HUES6 (cell line): Measurements from ENCODE around the gene USP53.

ENCODE experiments used
- H3K27ac ChIP-seq: 2 replicates; pipeline ENCODE4 v1.7.0; 2013; ENCODE audit warnings: low read depth, mild to moderate bottlenecking, low read length, inconsistent platforms
- H3K27me3 ChIP-seq: 2 replicates; pipeline ENCODE4 v1.6.1; 2013; ENCODE audit warnings: low read length; ENCODE audit not compliant: control insufficient read depth, insufficient read depth
- H3K36me3 ChIP-seq: 2 replicates; pipeline ENCODE4 v1.6.1; 2013; ENCODE audit warnings: low read length; ENCODE audit not compliant: control insufficient read depth, insufficient read depth
- H3K4me1 ChIP-seq: 2 replicates; pipeline ENCODE4 v1.6.1; 2013; ENCODE audit warnings: low read length; ENCODE audit not compliant: control insufficient read depth, insufficient read depth
- H3K4me3 ChIP-seq: 2 replicates; pipeline ENCODE4 v1.5.1; 2013; ENCODE audit warnings: low read depth, low read length
- H3K9ac ChIP-seq: one replicate; pipeline ENCODE4 v1.6.1; 2013; ENCODE audit warnings: mild to moderate bottlenecking, low read length
- H3K9me3 ChIP-seq: 2 replicates; pipeline ENCODE4 v1.6.1; 2013; ENCODE audit warnings: low read depth, low read length; ENCODE audit not compliant: control insufficient read depth, insufficient read depth

The USP53 gene

GRCh38 chr4:119227690-119228089 lies 15.2 kb downstream of the USP53 start:
- H3K4me1 ChIP-seq: no peaks in the 10 kb centered on the region
- no peak overlapping the region for H3K9ac ChIP-seq
- no peak overlapping the region for H3K27ac ChIP-seq
- H3K27me3 ChIP-seq: no peaks in the 10 kb centered on the region
- H3K9me3 ChIP-seq: no peaks in the 10 kb centered on the region
- H3K4me3 ChIP-seq: no peak overlapping the region
- H3K36me3 ChIP-seq: peaks cover 9% of the 10 kb centered on the region; the same call in 1 of the 2 replicates

DNA sequence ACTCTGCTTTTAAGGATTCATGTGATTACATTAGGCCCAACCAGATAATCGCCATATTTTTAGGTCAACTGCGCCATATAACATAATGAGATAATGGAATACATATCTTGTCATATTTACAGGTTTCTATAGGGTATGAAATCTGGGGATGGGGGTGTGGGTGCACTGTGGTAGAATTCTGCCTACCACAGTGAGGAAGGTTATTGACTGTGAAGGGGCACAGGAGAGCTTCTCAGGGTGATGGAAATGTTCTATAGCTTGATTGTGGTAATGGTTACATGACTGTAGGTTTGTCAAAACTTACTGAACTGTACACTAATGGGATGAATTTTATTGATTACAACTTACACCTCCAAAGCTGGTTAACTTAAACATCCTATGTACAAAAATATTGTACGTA lies 15.9 kb downstream of the USP53 start:
- no peak overlapping the region for H3K9ac ChIP-seq
- no peak overlapping the region for H3K4me3 ChIP-seq
- H3K27me3 ChIP-seq: no peaks in the 10 kb centered on the region
- H3K27ac ChIP-seq: no peak overlapping the region
- H3K9me3 ChIP-seq: no peaks in the 10 kb centered on the region
- no peaks in the 10 kb centered on the region for H3K4me1 ChIP-seq
- peaks cover 6% of the 10 kb centered on the region; the same call in 1 of the 2 replicates for H3K36me3 ChIP-seq

DNA sequence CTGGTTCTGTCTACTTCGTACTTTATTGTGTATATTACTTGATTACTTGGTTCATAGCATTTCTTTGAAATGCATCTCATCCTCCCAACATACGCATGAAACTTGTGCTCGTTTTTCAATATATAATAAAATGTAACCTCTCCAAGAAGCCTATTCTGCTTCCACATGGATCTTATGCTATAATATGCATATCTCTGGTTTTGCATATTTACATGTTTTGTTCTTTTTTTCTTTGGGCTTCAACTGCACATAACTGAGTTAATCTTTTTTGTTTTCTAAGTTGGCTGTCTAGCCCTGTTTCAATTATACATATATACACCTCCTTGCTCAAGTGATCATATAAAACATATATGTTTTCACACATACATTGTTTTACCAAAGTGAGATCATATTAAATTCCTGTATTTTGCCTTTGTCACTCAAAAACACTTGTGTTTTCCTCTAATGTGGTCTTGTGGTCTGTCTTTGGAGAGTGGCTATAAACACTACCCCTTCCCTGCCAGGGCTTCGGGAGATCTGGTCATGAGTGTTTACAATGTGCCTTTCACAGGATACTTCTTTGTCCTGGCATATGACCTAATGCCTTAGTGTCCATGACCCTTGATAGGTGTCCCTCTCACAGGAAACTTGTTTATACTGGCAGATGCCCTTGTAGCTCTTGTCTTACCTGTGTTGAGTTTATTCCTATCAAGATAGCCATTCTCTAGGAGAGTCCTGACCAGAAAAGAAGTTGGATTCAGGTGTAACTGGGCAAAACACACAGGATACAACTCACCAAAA lies 17.6 kb downstream of the USP53 start:
- H3K36me3 ChIP-seq: peaks cover 9% of the 10 kb centered on the region; the same call in 1 of the 2 replicates
- no peaks in the 10 kb centered on the region for H3K27me3 ChIP-seq
- no peak overlapping the region for H3K9ac ChIP-seq
- no peaks in the 10 kb centered on the region for H3K4me1 ChIP-seq
- H3K4me3 ChIP-seq: no peak overlapping the region
- no peaks in the 10 kb centered on the region for H3K9me3 ChIP-seq
- H3K27ac ChIP-seq: no peak overlapping the region

GRCh38 chr4:119231491-119231890 lies 19.0 kb downstream of the USP53 start:
- H3K36me3 ChIP-seq: peaks cover 21% of the 10 kb centered on the region
- H3K4me3 ChIP-seq: no peak overlapping the region
- H3K9ac ChIP-seq: no peak overlapping the region
- H3K27me3 ChIP-seq: no peaks in the 10 kb centered on the region
- H3K4me1 ChIP-seq: no peaks in the 10 kb centered on the region
- H3K9me3 ChIP-seq: no peaks in the 10 kb centered on the region
- H3K27ac ChIP-seq: no peak overlapping the region

DNA sequence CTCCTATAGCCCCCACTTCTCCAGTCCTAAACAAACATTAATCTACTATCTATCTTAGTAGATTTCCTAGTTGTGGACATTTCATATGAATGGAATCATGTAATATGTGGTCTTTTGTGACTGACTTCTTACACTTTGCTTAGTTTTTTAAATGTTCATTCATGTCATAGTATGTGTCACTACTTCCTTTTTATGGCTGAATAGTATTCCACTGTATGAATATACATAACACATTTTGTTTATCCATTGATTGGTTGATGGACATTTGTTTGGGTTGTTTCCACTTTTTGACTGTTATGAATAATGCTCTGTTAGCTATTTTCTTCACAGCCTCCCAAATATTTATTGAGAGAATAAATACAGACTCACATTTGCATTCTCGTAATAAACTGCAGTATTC lies 19.8 kb downstream of the USP53 start:
- no peak overlapping the region for H3K27ac ChIP-seq
- peaks cover 17% of the 10 kb centered on the region for H3K36me3 ChIP-seq
- H3K9ac ChIP-seq: no peak overlapping the region
- H3K4me1 ChIP-seq: no peaks in the 10 kb centered on the region
- no peaks in the 10 kb centered on the region for H3K27me3 ChIP-seq
- no peak overlapping the region for H3K4me3 ChIP-seq
- H3K9me3 ChIP-seq: no peaks in the 10 kb centered on the region

DNA sequence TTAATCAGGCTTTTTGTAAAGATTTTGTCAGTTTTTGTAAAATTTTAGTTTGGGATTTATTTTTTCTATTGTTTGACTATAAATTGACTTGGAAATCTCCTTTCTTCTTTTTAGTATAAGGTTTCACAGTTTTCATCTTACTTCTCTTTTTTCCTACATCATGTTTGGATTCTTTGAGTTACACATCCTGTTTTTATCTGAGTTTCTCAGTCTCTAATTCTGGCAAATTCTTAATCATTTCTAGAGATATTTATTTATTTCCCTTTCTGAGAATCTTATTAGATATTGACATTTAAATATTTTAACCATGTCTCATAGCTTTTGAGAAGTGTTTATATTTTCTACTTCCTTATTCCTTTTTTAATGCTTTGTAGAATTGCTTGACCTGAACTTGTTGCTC lies 20.7 kb downstream of the USP53 start:
- Histone ChIP-seq H3K4me3 (no peak overlapping the region), H3K36me3 (peaks cover 17% of the 10 kb centered on the region)

DNA sequence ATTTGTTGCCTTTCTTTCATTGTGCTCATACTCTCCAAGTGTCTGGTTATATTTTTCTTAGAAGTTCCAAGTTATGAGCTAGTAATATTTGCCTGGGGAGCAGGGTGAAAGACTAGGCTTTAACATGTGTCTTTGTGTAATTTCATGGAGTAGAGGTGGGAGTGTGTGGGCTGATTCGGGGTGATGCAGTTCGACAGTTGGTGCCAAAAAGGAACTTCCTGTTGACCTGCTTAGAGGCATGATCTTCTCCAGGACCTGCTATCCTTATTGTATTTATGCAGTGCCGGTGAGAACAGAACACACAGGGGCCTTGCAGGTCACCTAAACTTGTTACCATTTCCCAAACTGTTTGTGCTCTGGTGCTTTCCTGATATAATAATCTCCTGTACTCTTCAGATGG lies 21.2 kb downstream of the USP53 start:
- H3K4me3 ChIP-seq: no peak overlapping the region
- H3K27ac ChIP-seq: no peak overlapping the region
- H3K9me3 ChIP-seq: no peaks in the 10 kb centered on the region
- no peaks in the 10 kb centered on the region for H3K27me3 ChIP-seq
- peaks cover 11% of the 10 kb centered on the region for H3K4me1 ChIP-seq
- no peak overlapping the region for H3K9ac ChIP-seq
- peaks cover 17% of the 10 kb centered on the region for H3K36me3 ChIP-seq

More for the DNA sequence above, 20.7 kb downstream of the USP53 start:
- no peaks in the 10 kb centered on the region for H3K27me3 ChIP-seq
- peaks cover 8% of the 10 kb centered on the region for H3K4me1 ChIP-seq
- H3K9ac ChIP-seq: no peak overlapping the region
- H3K9me3 ChIP-seq: no peaks in the 10 kb centered on the region
- no peak overlapping the region for H3K27ac ChIP-seq

DNA sequence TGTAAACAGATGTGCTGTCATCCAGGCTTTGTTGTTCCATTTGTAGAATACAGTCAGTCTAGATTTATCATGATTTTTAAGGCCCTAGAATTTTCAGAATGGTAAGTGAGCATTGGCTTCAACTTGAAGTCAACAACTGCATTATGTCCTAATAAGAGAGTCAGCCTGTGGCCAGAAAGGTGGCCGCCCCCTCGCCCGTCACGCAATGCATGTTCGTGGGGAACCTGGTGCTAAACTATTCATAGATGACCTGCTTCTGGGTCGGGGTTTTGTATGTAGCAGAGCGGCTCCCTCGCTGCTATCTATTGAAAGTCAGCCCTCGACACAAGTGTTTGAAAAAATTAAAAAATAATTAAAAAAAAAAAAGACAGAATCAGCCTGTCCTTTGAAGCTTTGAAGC lies 24.7 kb downstream of the USP53 start:
- Histone ChIP-seq H3K4me3 (no peak overlapping the region), H3K27me3 (no peaks in the 10 kb centered on the region), H3K4me1 (peaks cover 25% of the 10 kb centered on the region), H3K9ac (no peak overlapping the region), H3K27ac (no peak overlapping the region), H3K9me3 (no peaks in the 10 kb centered on the region), H3K36me3 (peaks cover 24% of the 10 kb centered on the region)

DNA sequence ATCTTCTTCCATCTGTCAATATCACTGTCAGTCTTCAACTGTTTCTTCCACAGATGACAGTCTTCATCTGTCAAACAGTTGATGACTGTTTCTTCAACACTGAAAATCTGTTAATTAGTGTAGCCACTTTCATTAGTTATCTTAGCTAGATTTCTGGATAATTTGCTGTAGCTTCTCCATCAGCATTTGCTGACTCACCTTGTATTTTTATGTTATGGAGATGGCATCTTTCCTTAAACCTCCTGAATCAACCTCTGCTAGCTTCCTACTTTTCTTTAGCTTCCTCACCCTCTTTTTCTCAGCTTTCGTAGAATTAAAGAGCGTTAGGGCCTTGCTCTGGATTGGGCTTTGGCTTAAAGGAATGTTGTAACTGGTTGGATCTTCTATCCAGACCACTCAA lies 25.1 kb downstream of the USP53 start:
- peaks cover 28% of the 10 kb centered on the region for H3K4me1 ChIP-seq
- H3K9ac ChIP-seq: no peak overlapping the region
- H3K36me3 ChIP-seq: peaks cover 24% of the 10 kb centered on the region
- no peak overlapping the region for H3K4me3 ChIP-seq
- H3K27me3 ChIP-seq: no peaks in the 10 kb centered on the region
- no peak overlapping the region for H3K27ac ChIP-seq
- H3K9me3 ChIP-seq: no peaks in the 10 kb centered on the region

GRCh38 chr4:119238068-119238722 lies 25.7 kb downstream of the USP53 start:
- Histone ChIP-seq H3K9ac (no peak overlapping the region), H3K4me3 (no peak overlapping the region), H3K27ac (no peak overlapping the region), H3K36me3 (peaks cover 24% of the 10 kb centered on the region), H3K4me1 (peaks cover 28% of the 10 kb centered on the region), H3K9me3 (no peaks in the 10 kb centered on the region), H3K27me3 (no peaks in the 10 kb centered on the region)

DNA sequence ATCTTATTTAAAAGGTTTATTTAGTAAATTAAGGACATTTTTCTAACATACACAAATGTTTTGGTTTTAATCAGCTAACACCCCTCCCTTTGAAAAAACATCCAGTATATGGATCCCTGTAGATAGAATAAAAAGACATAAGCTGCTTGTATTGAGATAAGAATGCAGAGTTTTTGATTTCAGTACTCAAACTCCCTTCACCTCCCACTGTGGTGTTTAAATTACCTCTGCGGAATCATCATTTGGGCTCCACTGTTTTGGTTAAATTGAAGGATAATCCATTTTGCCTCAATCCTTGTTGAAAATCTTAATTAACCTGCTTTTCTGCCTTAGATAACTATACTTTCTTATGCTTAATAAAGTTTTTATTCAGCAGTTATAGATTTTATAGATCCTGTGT lies 27.6 kb downstream of the USP53 start:
- Histone ChIP-seq H3K9me3 (no peaks in the 10 kb centered on the region), H3K27me3 (no peaks in the 10 kb centered on the region), H3K9ac (no peak overlapping the region), H3K4me3 (no peak overlapping the region), H3K4me1 (peaks cover 28% of the 10 kb centered on the region), H3K27ac (no peak overlapping the region), H3K36me3 (peaks cover 23% of the 10 kb centered on the region)
